NT2/D1 (cell line): ENCODE measurements around the gene CENPB.
A peak's percentile ranks its signal among the peaks of the same experiment; 100 is the strongest.

ENCODE experiments used
- DNase-seq: peaks from one replicate; pipeline ENCODE4 v3.0.0-alpha.2; 2011; ENCODE audit warnings: low read depth, low spot score
- H3K27me3 ChIP-seq: 2 replicates; pipeline ENCODE4 v1.6.0; 2011; ENCODE audit warnings: mild to moderate bottlenecking; ENCODE audit not compliant: insufficient read length, insufficient read depth
- H3K36me3 ChIP-seq: 2 replicates; pipeline ENCODE4 v1.6.1; 2011; ENCODE audit warnings: mild to moderate bottlenecking, low read length, mixed read lengths; ENCODE audit not compliant: insufficient read depth, insufficient read length
- H3K4me1 ChIP-seq: 2 replicates; pipeline ENCODE4 v1.5.1; 2011; ENCODE audit not compliant: insufficient read depth, insufficient read length
- H3K4me3 ChIP-seq: 2 replicates; pipeline ENCODE4 v1.5.1; 2011; ENCODE audit warnings: low read depth; ENCODE audit not compliant: insufficient read length
- H3K9ac ChIP-seq: 2 replicates; pipeline ENCODE4 v1.6.0; 2011; ENCODE audit warnings: low read depth; ENCODE audit not compliant: insufficient read length
- H3K9me3 ChIP-seq: 2 replicates; pipeline ENCODE4 v1.5.1; 2011; ENCODE audit warnings: mild to moderate bottlenecking, low read length; ENCODE audit not compliant: insufficient read depth
- SUZ12 ChIP-seq: IDR thresholded peaks from 2 replicates; pipeline ENCODE4 v1.6.1; 2011; ENCODE audit not compliant: insufficient read length, insufficient read depth; ENCODE audit errors: extremely low read depth
- YY1 ChIP-seq: IDR thresholded peaks from 2 replicates; pipeline ENCODE4 v1.6.1; 2011; ENCODE audit not compliant: insufficient read length, insufficient read depth
- ZNF274 ChIP-seq: IDR thresholded peaks from 2 replicates; pipeline ENCODE4 v1.6.1; 2011; ENCODE audit warnings: mild to moderate bottlenecking, low read depth, low read length

Gene CENPB

GRCh38 chr20:3755814-3756480 is 30.6 kb downstream of the CENPB start:
- Histone ChIP-seq H3K9ac (no peak overlapping the region), H3K27me3 (peaks cover 2% of the 10 kb centered on the region), H3K4me3 (no peak overlapping the region), H3K9me3 (no peaks in the 10 kb centered on the region), H3K4me1 (peaks cover 18% of the 10 kb centered on the region), H3K36me3 (peaks cover 54% of the 10 kb centered on the region)
- DNase-seq = no peak
- TF ChIP-seq YY1 (no peak), SUZ12 (no peak), ZNF274 (no peak)

GRCh38 chr20:3755269-3755668 is 31.3 kb downstream of the CENPB start:
- H3K9me3 ChIP-seq = no peaks in the 10 kb centered on the region
- H3K4me1 ChIP-seq = peaks cover 15% of the 10 kb centered on the region
- TF ChIP-seq SUZ12 (no peak), YY1 (no peak), ZNF274 (no peak)
- peaks cover 7% of the 10 kb centered on the region for H3K27me3 ChIP-seq
- H3K36me3 ChIP-seq = peaks cover 60% of the 10 kb centered on the region
- no peak overlapping the region for H3K9ac ChIP-seq
- no peak for DNase-seq
- H3K4me3 ChIP-seq = no peak overlapping the region

- no peak for TF ChIP-seq ZNF274
- no peak for TF ChIP-seq YY1
- TF ChIP-seq SUZ12 = no peak
- no peaks in the 10 kb centered on the region for H3K9me3 ChIP-seq
- no peak overlapping the region for H3K4me3 ChIP-seq
- H3K9ac ChIP-seq = no peak overlapping the region
- peaks cover 56% of the 10 kb centered on the region for H3K36me3 ChIP-seq
- no peak for DNase-seq
- peaks cover 7% of the 10 kb centered on the region for H3K27me3 ChIP-seq
- peaks cover 6% of the 10 kb centered on the region for H3K4me1 ChIP-seq
Measured at GRCh38 chr20:3754276-3754630, 32.3 kb downstream of the CENPB start.

- no peak overlapping the region for H3K4me3 ChIP-seq
- H3K27me3 ChIP-seq = peaks cover 7% of the 10 kb centered on the region
- peaks cover 53% of the 10 kb centered on the region for H3K36me3 ChIP-seq
- TF ChIP-seq SUZ12 (no peak), ZNF274 (no peak), YY1 (no peak)
- H3K4me1 ChIP-seq = peaks cover 4% of the 10 kb centered on the region
- no peaks in the 10 kb centered on the region for H3K9me3 ChIP-seq
- H3K9ac ChIP-seq = no peak overlapping the region
- no peak for DNase-seq
Measured at GRCh38 chr20:3753501-3754275, 32.9 kb downstream of the CENPB start.

GRCh38 chr20:3753098-3753497 is 33.4 kb downstream of the CENPB start:
- no peak overlapping the region for H3K4me3 ChIP-seq
- peaks cover 4% of the 10 kb centered on the region for H3K4me1 ChIP-seq
- H3K36me3 ChIP-seq = peaks cover 52% of the 10 kb centered on the region
- no peak overlapping the region for H3K9ac ChIP-seq
- peaks cover 7% of the 10 kb centered on the region for H3K27me3 ChIP-seq
- DNase-seq = peak; percentile 78
- TF ChIP-seq SUZ12 (no peak), ZNF274 (no peak), YY1 (no peak)
- no peaks in the 10 kb centered on the region for H3K9me3 ChIP-seq

GRCh38 chr20:3752386-3752759 is 34.2 kb downstream of the CENPB start:
- peak overlapping the region; percentile 4 for H3K9ac ChIP-seq
- H3K36me3 ChIP-seq = peaks cover 51% of the 10 kb centered on the region
- peak overlapping the region; percentile 12 for H3K4me3 ChIP-seq
- peaks cover 4% of the 10 kb centered on the region for H3K4me1 ChIP-seq
- TF ChIP-seq ZNF274 = no peak
- TF ChIP-seq YY1 = no peak
- no peak for TF ChIP-seq SUZ12
- DNase-seq = no peak
- no peaks in the 10 kb centered on the region for H3K9me3 ChIP-seq
- H3K27me3 ChIP-seq = peaks cover 7% of the 10 kb centered on the region

- TF ChIP-seq SUZ12 (no peak), YY1 (no peak), ZNF274 (no peak)
- Histone ChIP-seq H3K36me3 (peaks cover 53% of the 10 kb centered on the region), H3K9ac (peak overlapping the region; percentile 64), H3K4me3 (peak overlapping the region; percentile 37), H3K4me1 (peaks cover 4% of the 10 kb centered on the region), H3K9me3 (no peaks in the 10 kb centered on the region), H3K27me3 (peaks cover 7% of the 10 kb centered on the region)
- peak; percentile 40 for DNase-seq
Measured at GRCh38 chr20:3751675-3752385, 34.7 kb downstream of the CENPB start.
